GM10248 (cell line): Measurements from ENCODE around the gene TAS1R2.

Experiments
- CTCF ChIA-PET: fragments of 300-600 bp; sonication (Branson Sonifier 250); formaldehyde crosslinking; extraction: SDS; loops from one replicate; lab custom pipeline; 2021; ENCODE audit warnings: antibody characterized with exemption; lab: Yijun Ruan, JAX
- POLR2A ChIA-PET: fragments of 350-650 bp; sonication (Branson Sonifier 250); formaldehyde crosslinking; extraction: SDS; loops from one replicate; lab custom pipeline; 2020; ENCODE audit warnings: antibody characterized with exemption; lab: Yijun Ruan, JAX
- DNase-seq: peaks from one replicate; pipeline ENCODE4 v3.0.0; 2012; ENCODE audit errors: extremely low spot score
- TF ChIP-seq, protein P1 (sequence below): IDR thresholded peaks from 2 replicates; pipeline ENCODE4 v1.5.1; 2012; ENCODE audit warnings: mild to moderate bottlenecking, low read depth; ENCODE audit errors: extremely low read depth, missing control alignments, control extremely low read depth

Gene TAS1R2

DNA sequence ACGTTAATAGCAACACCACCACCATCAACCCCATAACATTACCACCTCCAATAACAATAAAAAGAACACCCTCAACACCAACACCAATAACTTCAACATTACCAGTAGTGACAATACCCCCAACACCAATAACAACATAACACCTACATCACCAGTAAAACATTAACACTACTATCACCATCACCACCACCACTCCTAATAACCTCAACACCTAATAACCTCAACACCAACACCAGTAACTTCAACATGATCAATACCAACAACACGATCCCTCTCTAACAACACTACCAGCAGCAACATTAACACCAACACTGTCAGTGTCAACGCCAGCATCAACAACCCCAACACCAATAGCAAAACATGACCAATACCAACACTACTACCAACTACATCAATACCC, 57.2 kb downstream of the TAS1R2 start:
- ChIA-PET CTCF (no interaction called here), POLR2A (no interaction called here)
- no peak for DNase-seq
- TF ChIP-seq, protein P1, sequence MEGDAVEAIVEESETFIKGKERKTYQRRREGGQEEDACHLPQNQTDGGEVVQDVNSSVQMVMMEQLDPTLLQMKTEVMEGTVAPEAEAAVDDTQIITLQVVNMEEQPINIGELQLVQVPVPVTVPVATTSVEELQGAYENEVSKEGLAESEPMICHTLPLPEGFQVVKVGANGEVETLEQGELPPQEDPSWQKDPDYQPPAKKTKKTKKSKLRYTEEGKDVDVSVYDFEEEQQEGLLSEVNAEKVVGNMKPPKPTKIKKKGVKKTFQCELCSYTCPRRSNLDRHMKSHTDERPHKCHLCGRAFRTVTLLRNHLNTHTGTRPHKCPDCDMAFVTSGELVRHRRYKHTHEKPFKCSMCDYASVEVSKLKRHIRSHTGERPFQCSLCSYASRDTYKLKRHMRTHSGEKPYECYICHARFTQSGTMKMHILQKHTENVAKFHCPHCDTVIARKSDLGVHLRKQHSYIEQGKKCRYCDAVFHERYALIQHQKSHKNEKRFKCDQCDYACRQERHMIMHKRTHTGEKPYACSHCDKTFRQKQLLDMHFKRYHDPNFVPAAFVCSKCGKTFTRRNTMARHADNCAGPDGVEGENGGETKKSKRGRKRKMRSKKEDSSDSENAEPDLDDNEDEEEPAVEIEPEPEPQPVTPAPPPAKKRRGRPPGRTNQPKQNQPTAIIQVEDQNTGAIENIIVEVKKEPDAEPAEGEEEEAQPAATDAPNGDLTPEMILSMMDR = no peak

DNA sequence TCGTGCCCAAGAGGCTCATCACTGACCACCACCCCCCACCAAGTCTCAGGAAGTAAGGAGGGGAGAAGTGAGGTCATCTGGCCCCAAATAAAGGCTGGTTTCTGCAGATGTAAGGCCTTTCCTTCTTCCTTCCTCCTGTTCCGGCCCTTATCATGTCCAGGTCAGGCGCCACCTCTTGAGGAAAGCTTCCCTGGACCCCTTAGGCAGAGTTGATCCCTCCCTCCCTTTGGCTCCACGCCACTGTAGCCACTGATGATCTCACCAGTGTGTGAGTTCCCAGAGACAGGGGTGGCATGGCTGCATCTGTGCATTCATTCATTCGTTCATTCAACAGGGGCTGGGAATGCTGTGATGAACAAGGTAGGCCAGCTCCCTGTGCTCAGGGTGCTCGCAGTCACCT, 59.2 kb downstream of the TAS1R2 start:
- ChIA-PET POLR2A (no interaction called here), CTCF (no interaction called here)
- TF ChIP-seq, protein P1 = no peak

DNA sequence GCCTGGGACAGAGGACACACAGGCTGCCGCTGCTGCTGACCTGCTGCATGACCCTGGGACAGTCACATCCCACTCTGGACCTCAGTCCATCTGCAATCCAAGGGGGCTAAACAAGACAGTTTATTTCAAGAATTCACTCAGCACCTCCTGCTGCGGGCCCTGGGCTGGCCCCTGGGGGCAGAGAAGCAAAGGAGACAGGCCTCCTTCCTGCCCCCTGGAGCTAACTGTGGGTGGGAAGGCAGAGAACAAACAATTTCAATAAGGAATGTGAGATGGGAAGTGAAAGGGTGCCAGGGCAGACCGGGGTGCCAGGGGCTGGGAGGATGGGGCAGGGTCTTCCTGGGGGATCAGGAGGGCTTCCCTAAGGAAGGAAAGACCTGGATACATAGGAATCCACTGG, 60.0 kb downstream of the TAS1R2 start:
- DNase-seq = no peak
- ChIA-PET CTCF (no interaction called here), POLR2A (no interaction called here)
- TF ChIP-seq, protein P1 = no peak

More for the DNA sequence above, 59.2 kb downstream of the TAS1R2 start:
- no peak for DNase-seq

DNA sequence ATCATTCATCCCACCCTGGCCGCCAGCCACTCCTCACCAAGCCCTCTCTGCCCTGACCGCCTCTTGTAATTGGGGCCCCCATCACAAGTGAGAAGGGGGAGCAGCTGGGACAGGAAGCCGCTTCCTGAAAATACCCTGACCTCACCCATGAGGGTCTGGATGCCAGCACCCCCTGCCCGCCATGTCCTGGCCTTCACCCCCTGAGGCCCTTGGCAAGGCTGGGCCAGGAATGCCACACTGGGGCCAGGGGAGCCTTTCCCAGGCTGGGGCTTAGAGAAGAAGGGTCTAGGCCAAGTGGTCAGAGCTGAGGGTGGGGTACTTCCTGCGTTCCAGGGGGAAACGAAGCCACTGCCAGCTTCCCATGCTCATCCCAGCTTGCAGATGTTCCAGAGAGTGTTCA, 60.5 kb downstream of the TAS1R2 start:
- POLR2A ChIA-PET = no interaction called here
- TF ChIP-seq, protein P1 = no peak
- no peak for DNase-seq
- CTCF ChIA-PET = no interaction called here

DNA sequence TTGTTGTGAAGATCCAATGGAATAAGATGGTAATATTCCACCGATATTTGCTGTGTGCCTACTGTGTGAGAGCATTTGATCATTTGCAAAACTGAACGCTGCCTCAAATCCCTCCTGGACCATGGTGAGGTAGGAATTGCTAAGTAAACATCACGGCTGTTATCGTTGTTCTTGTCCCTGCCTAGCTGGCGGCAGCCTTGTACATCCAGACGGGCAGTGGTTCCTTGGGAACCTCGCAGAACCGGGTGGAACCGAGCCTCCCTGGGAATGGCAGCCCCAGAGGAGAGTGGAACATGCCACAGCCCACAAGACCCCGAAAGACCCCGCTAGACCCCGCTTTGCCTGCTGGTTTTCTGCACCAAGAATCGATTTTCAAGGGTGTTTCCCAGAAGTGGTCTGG, 60.9 kb downstream of the TAS1R2 start:
- no peak for DNase-seq
- ChIA-PET POLR2A (no interaction called here), CTCF (no interaction called here)
- TF ChIP-seq, protein P1 = no peak

DNA sequence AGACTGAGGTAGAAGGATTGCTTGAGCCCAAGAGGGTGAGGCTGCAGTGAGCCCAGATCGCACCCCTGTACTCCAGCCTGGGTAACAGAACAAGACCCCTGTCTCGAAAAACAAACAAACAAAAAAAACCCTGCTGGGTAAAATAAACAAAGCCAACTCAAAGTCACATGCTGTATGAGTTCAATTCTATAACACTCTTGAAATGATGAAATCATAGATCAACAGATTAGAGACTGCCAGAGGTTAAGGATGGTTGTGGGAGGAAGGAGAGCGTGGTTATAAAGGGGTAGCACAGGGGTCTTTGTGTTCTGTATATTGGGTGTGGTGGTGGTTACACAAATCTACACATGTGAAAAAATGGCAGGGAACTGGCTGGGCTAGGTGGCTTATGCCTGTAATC, 62.5 kb downstream of the TAS1R2 start:
- TF ChIP-seq, protein P1 = no peak
- ChIA-PET CTCF (interaction anchor here (1.1 kb wide), 1 partner anchor 221 kb away, joined by 3 read pairs; no protein-coding TSS in a partner anchor), POLR2A (no interaction called here)
- no peak for DNase-seq
